GM19397 (cell line): ENCODE measurements around the gene ANKRD33.

Experiments
- ATAC-seq: cut with Tn5 transposase; IDR thresholded peaks from one replicate; pipeline ENCODE4 v1.9.1; 2021; ENCODE audit warnings: mild to moderate bottlenecking, moderate library complexity; ENCODE audit not compliant: unreplicated experiment

The ANKRD33 gene

GRCh38 chr12:51915003-51915625, 27.2 kb downstream of the ANKRD33 start:
- no peak for ATAC-seq

DNA sequence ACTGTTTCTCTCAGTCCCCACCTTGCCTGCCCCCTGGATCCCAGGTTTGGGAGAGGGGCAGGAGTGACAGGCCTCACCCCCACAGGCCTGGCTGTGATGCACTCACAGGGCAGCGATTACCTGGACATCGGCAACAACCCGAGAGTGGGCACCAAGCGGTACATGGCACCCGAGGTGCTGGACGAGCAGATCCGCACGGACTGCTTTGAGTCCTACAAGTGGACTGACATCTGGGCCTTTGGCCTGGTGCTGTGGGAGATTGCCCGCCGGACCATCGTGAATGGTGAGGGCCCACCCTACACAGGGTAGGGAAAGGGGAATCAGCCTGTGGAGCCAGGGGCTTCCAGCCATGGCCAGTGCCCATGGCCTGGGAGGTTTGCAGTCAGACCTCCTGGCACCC, 28.0 kb downstream of the ANKRD33 start:
- no peak for ATAC-seq

GRCh38 chr12:51917041-51917590, 29.2 kb downstream of the ANKRD33 start:
- no peak for ATAC-seq

DNA sequence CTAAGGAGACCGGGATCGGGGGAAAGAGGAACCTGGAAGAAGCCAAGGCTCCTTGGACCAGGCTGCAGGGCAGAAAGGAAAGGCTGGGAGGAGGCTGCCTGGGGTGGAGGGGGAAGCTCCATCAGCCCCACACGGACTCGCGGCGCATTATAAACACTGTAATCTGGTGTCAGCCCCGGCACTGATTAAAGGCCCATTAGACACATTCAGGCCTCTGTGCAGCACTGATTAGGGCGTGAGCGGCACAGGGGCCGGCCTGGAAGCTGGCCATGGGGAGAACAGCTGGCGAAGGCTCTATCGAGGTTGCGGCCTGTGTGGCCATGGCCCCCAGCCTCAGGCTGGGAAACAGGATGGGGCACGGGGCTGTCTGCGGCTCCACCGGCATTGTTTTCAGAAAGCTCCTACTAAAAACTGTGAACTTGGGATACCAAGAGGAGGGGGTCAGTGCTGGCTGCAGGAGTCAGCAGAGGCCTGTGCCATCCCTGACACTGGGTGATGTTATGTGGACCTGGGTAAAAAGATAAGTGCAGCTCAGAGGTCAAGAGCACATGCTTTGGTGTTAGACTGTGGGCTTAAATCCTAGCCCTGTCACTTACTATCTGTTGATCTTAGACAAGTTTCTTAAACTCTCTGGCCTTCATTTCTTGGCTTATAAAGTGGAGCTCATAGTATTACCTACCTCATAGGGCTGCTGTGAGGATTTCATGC, 30.0 kb downstream of the ANKRD33 start:
- no peak for ATAC-seq

DNA sequence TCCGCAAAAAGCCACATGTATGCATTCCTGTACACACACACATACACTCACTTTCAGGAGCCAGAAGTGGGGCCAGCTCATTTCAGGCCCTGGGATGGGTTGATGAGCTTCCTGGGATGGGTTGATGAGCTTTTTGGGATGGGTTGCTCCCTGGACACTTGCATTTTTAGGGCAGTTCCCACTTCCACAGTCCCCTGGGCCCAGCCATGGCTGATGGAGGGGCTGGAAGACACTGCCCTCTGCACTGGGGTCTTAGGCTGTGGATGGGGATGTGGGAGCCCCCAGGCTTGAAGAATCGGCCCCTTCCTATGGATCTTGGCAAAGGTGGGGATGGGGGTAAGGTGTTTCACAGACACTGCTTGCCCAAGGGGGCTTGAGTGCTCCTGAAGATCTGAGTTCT, 32.1 kb downstream of the ANKRD33 start:
- no peak for ATAC-seq

DNA sequence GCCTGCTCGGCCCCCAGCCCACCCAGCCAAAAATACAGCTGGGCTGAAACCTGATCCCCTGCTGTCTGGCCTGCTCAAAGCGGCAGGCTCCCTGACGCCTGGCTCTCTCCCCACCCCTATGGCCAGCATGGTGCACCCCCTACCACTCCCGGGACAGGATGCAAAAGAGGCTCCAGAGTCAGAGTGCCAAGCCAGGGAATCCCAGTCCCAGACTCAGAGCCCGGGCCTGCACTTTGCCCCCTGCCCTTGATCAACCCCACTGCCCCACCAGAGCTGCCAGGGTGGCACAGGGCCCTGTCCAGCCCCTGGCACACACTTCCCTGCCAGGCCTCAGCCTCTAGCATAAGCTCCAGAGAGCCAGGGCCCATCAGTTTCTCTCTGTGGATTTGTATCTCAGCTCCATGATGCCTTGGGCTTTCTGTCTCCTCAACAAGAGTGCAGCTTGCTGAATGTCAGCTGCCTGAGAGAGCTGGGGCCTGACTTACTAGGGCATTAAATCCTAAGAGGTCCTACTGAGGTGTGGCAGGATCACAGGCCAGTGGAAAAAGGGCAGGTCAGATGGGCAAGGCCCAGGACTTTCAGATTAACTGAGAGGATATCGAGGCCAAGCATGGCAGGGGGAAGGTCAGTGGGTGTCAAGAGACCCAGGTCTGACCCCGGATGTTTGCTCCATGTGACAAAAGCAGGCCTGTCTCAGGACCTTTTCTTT, 33.3 kb downstream of the ANKRD33 start:
- ATAC-seq: no peak

- ATAC-seq: no peak
These were observed 34.2 kb downstream of the ANKRD33 start for GRCh38 chr12:51922146-51922545.

- ATAC-seq: no peak
These were observed 35.0 kb downstream of the ANKRD33 start for GRCh38 chr12:51922762-51923505.

DNA sequence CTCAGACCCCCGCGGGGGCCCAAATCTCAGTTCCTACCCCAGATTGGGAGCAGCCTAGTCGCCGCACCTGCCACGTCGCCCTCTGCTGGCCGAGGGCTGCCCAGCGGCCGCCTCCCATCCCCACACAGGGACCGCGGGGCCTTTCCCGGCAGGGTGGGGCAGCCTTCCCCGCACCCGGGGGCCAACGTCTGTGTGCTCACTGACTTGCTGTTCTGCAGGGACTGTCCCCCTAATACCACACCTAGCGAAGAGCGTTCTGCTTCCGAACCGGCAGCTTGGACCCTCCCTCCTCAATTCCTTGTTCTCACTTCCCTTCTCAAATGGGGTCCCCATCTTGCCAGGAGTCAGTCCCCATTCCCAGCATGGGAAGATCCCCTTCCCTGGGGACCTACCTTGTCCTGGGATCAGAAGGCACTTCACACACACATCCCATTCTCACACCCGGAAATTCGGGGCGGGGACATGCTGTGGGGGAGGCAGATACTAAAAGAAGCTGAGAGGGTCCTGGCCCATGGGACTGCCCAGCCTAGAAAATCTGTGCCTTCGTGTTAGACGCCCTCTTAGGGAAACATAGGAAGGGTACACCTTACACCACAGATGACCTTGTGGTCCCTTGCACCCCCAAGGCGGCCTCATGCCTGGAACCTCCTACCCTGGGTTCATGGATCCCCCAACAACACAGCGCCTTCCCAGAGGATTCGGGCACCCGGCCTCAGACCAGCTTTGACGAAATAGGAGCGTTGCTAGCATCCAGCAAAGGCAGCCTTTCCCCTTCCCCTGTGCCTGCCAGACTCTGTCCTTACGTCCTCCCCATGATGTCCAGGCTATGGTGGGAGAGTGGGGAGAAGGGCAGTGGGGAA, 35.8 kb downstream of the ANKRD33 start:
- no peak for ATAC-seq

- no peak for ATAC-seq
These were observed 36.8 kb downstream of the ANKRD33 start for GRCh38 chr12:51924551-51925319.

DNA sequence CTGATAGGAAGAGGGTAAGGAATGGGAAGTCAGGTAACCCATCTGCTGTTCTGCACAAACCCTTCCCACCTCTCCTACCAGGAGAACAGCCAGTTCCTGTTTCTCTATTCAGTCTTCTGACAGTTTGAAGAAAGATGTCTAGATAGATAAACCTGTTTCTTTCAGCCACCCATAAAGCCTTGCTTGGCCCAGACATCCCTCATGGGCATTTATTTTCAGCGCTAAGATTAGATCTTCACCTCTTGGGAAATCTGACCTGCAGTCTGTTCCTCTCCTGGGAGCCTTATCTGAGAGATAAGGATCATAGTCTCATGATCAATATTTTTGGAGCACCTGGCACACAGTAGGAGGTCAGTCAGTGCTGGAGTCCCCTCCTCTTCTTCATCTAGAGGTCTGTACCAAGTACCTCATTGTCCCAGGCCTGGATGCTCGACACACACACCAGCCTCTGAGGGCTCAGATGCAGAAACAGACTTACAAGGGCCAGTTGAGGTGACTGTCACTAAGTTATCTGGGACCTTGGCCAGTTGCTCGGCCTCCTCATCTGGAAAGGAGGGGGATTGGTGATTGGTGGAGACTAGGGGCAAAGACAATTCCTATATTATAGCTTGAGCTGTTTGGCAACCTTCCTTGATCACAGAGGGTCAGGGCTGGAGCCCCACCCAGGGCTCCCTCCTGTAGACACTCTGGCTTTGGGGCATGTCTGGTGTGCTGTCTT, 37.6 kb downstream of the ANKRD33 start:
- no peak for ATAC-seq

GRCh38 chr12:51926064-51926632, 38.2 kb downstream of the ANKRD33 start:
- no peak for ATAC-seq

- ATAC-seq: no peak
These were observed 38.8 kb downstream of the ANKRD33 start for GRCh38 chr12:51926718-51927117.

DNA sequence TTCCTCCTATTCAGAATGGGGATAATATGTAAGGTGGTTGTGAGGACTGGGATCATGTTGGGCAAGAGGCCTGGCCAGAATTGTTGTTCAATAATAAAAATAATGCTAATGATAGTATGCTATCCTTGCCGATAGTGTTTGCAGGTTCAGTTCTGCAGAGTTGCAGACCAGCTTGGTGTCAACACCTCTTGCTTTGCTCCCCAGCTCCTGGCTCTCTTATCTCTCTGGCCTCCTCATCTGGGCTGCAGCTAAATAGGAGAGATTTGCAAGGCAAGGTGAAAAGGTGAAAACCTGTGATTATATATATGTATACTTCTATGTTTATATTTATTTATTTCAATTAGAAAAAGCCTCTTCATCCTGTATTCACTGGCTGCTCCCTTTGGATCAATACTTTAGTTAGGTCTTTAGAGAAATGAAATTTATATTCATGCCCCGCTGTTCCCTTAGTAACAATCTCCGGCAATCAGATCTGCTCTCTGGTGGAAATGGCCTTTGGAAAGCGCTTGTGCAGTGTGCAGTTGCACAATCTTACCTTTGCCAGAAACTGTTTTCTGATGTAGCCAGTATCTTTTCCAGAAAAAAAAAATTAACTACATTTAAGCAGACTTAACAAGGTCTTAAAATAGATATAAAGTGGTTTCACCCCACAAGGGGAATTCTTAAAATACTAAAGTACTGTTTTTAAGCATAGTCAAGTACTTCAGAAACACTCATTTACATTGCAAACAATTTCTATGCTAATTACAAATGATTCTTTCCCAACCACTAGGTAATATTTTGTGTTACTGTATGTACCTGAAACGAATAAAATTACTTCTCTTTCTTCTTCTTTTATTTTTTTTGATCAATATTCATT, 44.5 kb downstream of the ANKRD33 start:
- ATAC-seq: no peak

GRCh38 chr12:51934080-51934479, 46.2 kb downstream of the ANKRD33 start:
- ATAC-seq: no peak

DNA sequence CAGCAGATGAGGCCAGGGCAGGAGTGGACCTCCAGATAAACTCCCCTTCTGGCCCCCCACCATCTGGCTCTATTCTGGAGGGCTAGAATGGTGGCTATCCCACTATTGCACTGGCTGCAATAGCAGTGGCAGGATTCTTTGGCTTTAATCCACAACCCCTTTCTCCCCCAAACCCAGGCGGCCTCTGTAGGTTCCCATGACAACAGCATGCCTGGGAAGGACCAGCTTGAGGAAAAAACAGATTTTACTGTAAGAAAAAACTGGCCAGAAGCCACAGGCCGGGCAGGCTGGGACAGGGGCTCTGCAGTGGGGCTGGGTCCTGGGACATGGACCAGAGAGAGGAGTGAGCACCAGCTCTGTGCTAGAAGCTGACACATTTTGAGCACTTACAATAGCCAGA, 50.0 kb downstream of the ANKRD33 start:
- no peak for ATAC-seq

DNA sequence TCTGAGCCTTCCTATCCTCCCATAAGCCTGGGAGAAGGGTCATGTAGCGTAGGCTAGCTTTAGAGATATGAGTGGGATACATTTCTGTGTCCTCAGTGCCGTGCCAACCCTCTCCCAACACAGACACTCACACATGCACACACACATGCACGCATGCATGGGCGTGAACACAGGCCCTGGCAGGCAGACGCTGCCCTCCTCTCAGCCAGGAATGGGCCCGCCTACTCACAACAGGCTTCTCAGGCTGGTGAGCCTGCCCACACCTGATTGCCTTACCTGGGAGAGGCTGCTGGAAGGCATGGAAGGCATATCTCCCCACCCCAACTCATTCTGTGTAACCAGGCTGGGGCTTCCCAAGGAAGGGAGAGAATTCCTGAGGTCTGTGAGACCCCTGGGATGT, 50.8 kb downstream of the ANKRD33 start:
- ATAC-seq: no peak
